Smooth muscle cell (in vitro differentiated cells): ENCODE measurements around the gene ARHGEF4. TPM values are rescaled to one million over a fixed set of nuclear protein-coding genes. Genes with fewer than 3 reads are reported as not detected.
A peak's percentile ranks its signal among the peaks of the same experiment; 100 is the strongest.

Experiments
- DNase-seq: peaks from one replicate; lab custom pipeline; 2025; ENCODE audit not compliant: unreplicated experiment; lab: John Stamatoyannopoulos, UW
- H2AFZ ChIP-seq: fragments of 200-600 bp; sonication (generic); 2 replicates; pipeline ENCODE4 v1.6.0; 2016; ENCODE audit warnings: antibody characterized with exemption, low read depth, mild to moderate bottlenecking
- H3F3A ChIP-seq: fragments of 200-600 bp; sonication (generic); 2 replicates; pipeline ENCODE4 v1.6.0; 2017; ENCODE audit warnings: antibody characterized with exemption, low read depth
- H3K27ac ChIP-seq: fragments of 200-600 bp; sonication (generic); 2 replicates; pipeline ENCODE4 v1.5.1; 2016; ENCODE audit warnings: low read depth, mild to moderate bottlenecking
- H3K27me3 ChIP-seq: fragments of 200-600 bp; sonication (generic); 2 replicates; pipeline ENCODE4 v1.6.1; 2016; ENCODE audit warnings: low read depth, mild to moderate bottlenecking
- H3K36me3 ChIP-seq: fragments of 200-600 bp; sonication (generic); 2 replicates; pipeline ENCODE4 v1.5.1; 2016; ENCODE audit warnings: low read depth
- H3K4me1 ChIP-seq: fragments of 200-600 bp; sonication (generic); 2 replicates; pipeline ENCODE4 v1.5.1; 2016; ENCODE audit warnings: low read depth
- H3K4me2 ChIP-seq: fragments of 200-600 bp; sonication (generic); 2 replicates; pipeline ENCODE4 v1.6.0; 2016; ENCODE audit warnings: mild to moderate bottlenecking
- H3K4me3 ChIP-seq: fragments of 200-600 bp; sonication (generic); 2 replicates; pipeline ENCODE4 v1.5.1; 2016; ENCODE audit warnings: mild to moderate bottlenecking
- H3K79me2 ChIP-seq: fragments of 200-600 bp; sonication (generic); 2 replicates; pipeline ENCODE4 v1.6.0; 2016; ENCODE audit warnings: low read depth, mild to moderate bottlenecking
- H3K9ac ChIP-seq: fragments of 200-600 bp; sonication (generic); 2 replicates; pipeline ENCODE4 v1.6.0; 2016; ENCODE audit warnings: low read depth
- H3K9me3 ChIP-seq: fragments of 200-600 bp; sonication (generic); replicated peaks from 2 replicates; pipeline ENCODE4 v1.5.1; 2016; ENCODE audit warnings: low read depth
- H4K20me1 ChIP-seq: fragments of 200-600 bp; sonication (generic); 2 replicates; pipeline ENCODE4 v1.6.0; 2016; ENCODE audit warnings: low read depth
- WGBS: methylation state at CpG from one replicate; pipeline ENCODE4 v1.1.7; 2016; ENCODE audit warnings: low lambda C conversion rate; 5-methylcytosine and 5-hydroxymethylcytosine counted together
- polyA plus RNA-seq: library from polyadenylated mRNA; unstranded; fragments of >200 nt; fragmentation: Nextera tagmentation; extraction: Ambion mirVana; gene quantifications from 2 replicates; pipeline ENCODE4 v1.2.1, GENCODE V29; 2016
- total RNA-seq: library from RNA; depleted of rRNA; stranded (reverse); fragments of >200 nt; gene quantifications from 2 replicates; pipeline ENCODE4 v1.2.3, GENCODE V29; 2014
- TF ChIP-seq, protein P1 (sequence below): fragments of 200-600 bp; sonication (generic); IDR thresholded peaks from 2 replicates; pipeline ENCODE4 v1.5.1; 2017; ENCODE audit warnings: borderline replicate concordance, mild to moderate bottlenecking, antibody characterized with exemption; ENCODE audit not compliant: insufficient read depth, poor library complexity, severe bottlenecking

Gene ARHGEF4
- total and polyA plus RNA-seq, 2 experiments from 2014 or later, result 14.9 to 16.0 TPM

DNA sequence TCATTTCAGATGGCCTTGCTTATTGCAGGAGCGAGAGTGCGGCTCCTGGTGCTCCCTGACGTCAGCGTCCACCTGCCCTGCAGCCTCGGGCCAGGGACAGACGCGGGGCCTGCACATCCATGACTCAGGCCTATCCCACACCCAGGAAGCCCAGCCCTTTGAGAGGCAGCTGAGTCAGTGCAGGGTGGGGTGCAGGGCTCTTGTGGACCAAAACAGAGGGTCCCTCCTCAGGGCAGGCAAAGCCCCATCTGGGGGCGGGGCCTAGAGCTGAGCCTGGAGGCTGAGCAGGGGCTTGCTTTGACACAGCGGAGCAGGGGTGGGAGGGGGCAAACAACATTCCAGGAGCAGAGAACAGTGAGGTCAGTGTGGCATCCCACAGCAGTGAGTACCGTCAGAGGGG lies 7.7 kb upstream of the ARHGEF4 start:
- H3F3A ChIP-seq, result no peaks in the 10 kb centered on the region
- no peaks in the 10 kb centered on the region for H3K36me3 ChIP-seq
- WGBS, result 59% methylated on average over 10 of the region's 10 CpGs
- no peaks in the 10 kb centered on the region for H3K79me2 ChIP-seq
- H3K4me1 ChIP-seq, result peaks cover 18% of the 10 kb centered on the region
- H3K27ac ChIP-seq, result peak overlapping the region; percentile 83
- no peak overlapping the region for H3K4me3 ChIP-seq
- no peak overlapping the region for H3K9ac ChIP-seq
- H3K4me2 ChIP-seq, result no peak overlapping the region
- TF ChIP-seq, protein P1, sequence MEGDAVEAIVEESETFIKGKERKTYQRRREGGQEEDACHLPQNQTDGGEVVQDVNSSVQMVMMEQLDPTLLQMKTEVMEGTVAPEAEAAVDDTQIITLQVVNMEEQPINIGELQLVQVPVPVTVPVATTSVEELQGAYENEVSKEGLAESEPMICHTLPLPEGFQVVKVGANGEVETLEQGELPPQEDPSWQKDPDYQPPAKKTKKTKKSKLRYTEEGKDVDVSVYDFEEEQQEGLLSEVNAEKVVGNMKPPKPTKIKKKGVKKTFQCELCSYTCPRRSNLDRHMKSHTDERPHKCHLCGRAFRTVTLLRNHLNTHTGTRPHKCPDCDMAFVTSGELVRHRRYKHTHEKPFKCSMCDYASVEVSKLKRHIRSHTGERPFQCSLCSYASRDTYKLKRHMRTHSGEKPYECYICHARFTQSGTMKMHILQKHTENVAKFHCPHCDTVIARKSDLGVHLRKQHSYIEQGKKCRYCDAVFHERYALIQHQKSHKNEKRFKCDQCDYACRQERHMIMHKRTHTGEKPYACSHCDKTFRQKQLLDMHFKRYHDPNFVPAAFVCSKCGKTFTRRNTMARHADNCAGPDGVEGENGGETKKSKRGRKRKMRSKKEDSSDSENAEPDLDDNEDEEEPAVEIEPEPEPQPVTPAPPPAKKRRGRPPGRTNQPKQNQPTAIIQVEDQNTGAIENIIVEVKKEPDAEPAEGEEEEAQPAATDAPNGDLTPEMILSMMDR, result no peak
- H4K20me1 ChIP-seq, result no peaks in the 10 kb centered on the region
- no peak overlapping the region for H2AFZ ChIP-seq
- H3K27me3 ChIP-seq, result no peaks in the 10 kb centered on the region
- H3K9me3 ChIP-seq, result no peaks in the 10 kb centered on the region
- no peak for DNase-seq

- Histone ChIP-seq H3K27ac (no peak overlapping the region), H3K9ac (no peak overlapping the region)
Observed at GRCh38 chr2:130830538-130830937, 6.2 kb upstream of the ARHGEF4 start.

DNA sequence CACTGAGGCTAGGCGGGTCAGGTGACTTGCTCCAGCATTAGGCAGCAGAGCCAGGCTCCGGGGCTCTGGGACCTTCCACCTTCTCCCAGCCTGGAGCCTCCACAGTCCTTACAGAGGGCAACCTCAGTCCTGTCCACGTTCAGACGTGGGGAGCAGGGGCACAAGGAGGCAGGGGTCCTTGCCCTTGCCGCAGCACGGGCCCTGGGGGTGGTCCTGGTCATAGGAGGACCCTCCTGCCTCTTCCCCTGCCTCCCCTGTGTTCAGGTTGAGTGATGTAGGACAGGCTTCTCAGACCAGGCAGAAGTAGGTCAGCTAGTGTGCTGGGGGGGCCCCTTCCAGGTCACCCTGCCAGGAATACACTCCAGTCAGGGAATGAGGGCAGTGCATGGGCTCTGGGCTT lies 5.4 kb upstream of the ARHGEF4 start:
- H3K9me3 ChIP-seq, result no peaks in the 10 kb centered on the region
- no peaks in the 10 kb centered on the region for H4K20me1 ChIP-seq
- H3K4me1 ChIP-seq, result peaks cover 25% of the 10 kb centered on the region
- H3K4me3 ChIP-seq, result no peak overlapping the region
- H3K27ac ChIP-seq, result no peak overlapping the region
- WGBS, result 91% methylated on average over 6 of the region's 6 CpGs
- peaks cover 4% of the 10 kb centered on the region for H3K27me3 ChIP-seq
- H3K36me3 ChIP-seq, result no peaks in the 10 kb centered on the region
- TF ChIP-seq, protein P1, result no peak
- no peak overlapping the region for H3K4me2 ChIP-seq
- no peaks in the 10 kb centered on the region for H3K79me2 ChIP-seq
- H3F3A ChIP-seq, result no peaks in the 10 kb centered on the region
- H2AFZ ChIP-seq, result no peak overlapping the region
- H3K9ac ChIP-seq, result no peak overlapping the region
- no peak for DNase-seq

More at GRCh38 chr2:130830538-130830937, 6.2 kb upstream of the ARHGEF4 start:
- Histone ChIP-seq H3K36me3 (no peaks in the 10 kb centered on the region), H3K27me3 (no peaks in the 10 kb centered on the region), H4K20me1 (no peaks in the 10 kb centered on the region), H3K9me3 (no peaks in the 10 kb centered on the region), H3F3A (no peaks in the 10 kb centered on the region), H3K4me2 (no peak overlapping the region), H3K79me2 (no peaks in the 10 kb centered on the region), H3K4me1 (peaks cover 22% of the 10 kb centered on the region), H3K4me3 (no peak overlapping the region), H2AFZ (no peak overlapping the region)
- no peak for DNase-seq
- 87% methylated on average over 2 of the region's 2 CpGs for WGBS
- TF ChIP-seq, protein P1, result no peak

DNA sequence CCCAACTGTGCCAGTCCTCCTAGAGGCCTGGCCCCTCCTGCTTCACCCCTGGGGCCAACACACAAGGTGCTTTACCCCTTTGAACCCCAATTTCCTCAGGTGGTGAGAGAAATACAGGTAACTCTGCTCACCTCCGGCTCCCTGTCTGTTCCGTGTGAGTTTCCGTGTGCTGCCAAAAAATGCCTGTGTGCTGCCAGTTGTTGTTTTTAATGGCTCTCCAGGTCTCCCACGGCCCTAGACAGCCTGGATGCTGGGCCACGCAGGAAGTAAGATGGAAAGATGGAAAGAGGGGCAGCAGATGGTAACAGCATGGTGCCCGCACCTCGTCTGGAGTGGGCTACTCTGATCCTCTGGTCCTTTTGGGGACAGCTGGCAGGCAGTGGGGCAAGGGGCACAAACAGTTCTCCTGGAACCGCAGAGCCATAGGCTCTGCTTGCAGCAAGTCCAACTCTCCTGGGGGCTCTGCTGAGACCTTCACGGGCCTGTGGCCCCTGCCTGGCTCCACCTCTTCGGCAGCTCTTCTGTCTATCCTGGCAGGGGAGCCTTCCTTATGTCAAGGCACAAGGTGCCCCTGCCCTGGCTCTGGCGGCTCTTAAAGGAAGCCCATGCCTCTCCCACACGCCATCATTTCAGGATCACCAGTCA lies 4.3 kb upstream of the ARHGEF4 start:
- H3K27ac ChIP-seq, result no peak overlapping the region
- no peak overlapping the region for H3K4me2 ChIP-seq
- no peak overlapping the region for H2AFZ ChIP-seq
- H3K79me2 ChIP-seq, result no peaks in the 10 kb centered on the region
- no peak for DNase-seq
- H3K9ac ChIP-seq, result no peak overlapping the region
- H3K36me3 ChIP-seq, result no peaks in the 10 kb centered on the region
- WGBS, result 94% methylated on average over 12 of the region's 12 CpGs
- peaks cover 16% of the 10 kb centered on the region for H3K4me1 ChIP-seq
- no peaks in the 10 kb centered on the region for H4K20me1 ChIP-seq
- no peaks in the 10 kb centered on the region for H3F3A ChIP-seq
- no peak overlapping the region for H3K4me3 ChIP-seq
- TF ChIP-seq, protein P1, result no peak
- H3K9me3 ChIP-seq, result no peaks in the 10 kb centered on the region
- H3K27me3 ChIP-seq, result peaks cover 15% of the 10 kb centered on the region
